Activated T-cell treated with anti-CD3 and anti-CD28 coated beads, Interleukin-2, amount 50 U/mL, for 4 hours (primary cell): Measurements from ENCODE around the gene HDLBP. TPM values are rescaled to one million over a fixed set of nuclear protein-coding genes. Genes with fewer than 3 reads are reported as not detected.

Experiments used
- ATAC-seq, 2 donors: fragments of 200-7000 bp; cut with Tn5 transposase; one replicate each; pipeline ENCODE4 v1.10.0; 2021
- DNase-seq: peaks from one replicate; pipeline ENCODE4 v3.0.0-alpha.2; 2020
- H3K27me3 Mint-ChIP-seq: one replicate; pipeline ENCODE4 v1.8.0; 2021; ENCODE audit warnings: low read depth, mixed read lengths
- H3K36me3 Mint-ChIP-seq: one replicate; pipeline ENCODE4 v1.8.0; 2022; ENCODE audit warnings: mixed read lengths; ENCODE audit not compliant: insufficient read depth
- H3K4me1 Mint-ChIP-seq: one replicate; pipeline ENCODE4 v1.8.0; 2021; ENCODE audit warnings: low read depth, mixed read lengths
- H3K4me3 Mint-ChIP-seq: one replicate; pipeline ENCODE4 v1.8.0; 2021; ENCODE audit warnings: mild to moderate bottlenecking, moderate library complexity, mixed read lengths
- H3K9me3 Mint-ChIP-seq: one replicate; pipeline ENCODE4 v1.8.0; 2021; ENCODE audit warnings: mixed read lengths
- total RNA-seq, 3 donors: library from RNA; stranded (reverse); gene quantifications; one replicate each; pipeline ENCODE4 v1.2.1, GENCODE V29; 2021

HDLBP gene
- total RNA-seq, 3 donors from 2014 or later, result 231 to 270 (median 257) TPM

GRCh38 chr2:241270531-241270930, 44.9 kb downstream of the HDLBP start:
- H3K9me3 Mint-ChIP-seq, result peaks cover 5% of the 10 kb centered on the region
- peaks cover 32% of the 10 kb centered on the region for H3K4me1 Mint-ChIP-seq
- no peak for ATAC-seq
- DNase-seq, result no peak
- H3K4me3 Mint-ChIP-seq, result peak overlapping the region; percentile 87
- H3K36me3 Mint-ChIP-seq, result peaks cover 26% of the 10 kb centered on the region
- no peaks in the 10 kb centered on the region for H3K27me3 Mint-ChIP-seq

- Mint-ChIP-seq H3K4me3 (peak overlapping the region; percentile 87), H3K4me1 (peaks cover 32% of the 10 kb centered on the region), H3K36me3 (peaks cover 20% of the 10 kb centered on the region), H3K27me3 (no peaks in the 10 kb centered on the region), H3K9me3 (no peaks in the 10 kb centered on the region)
- DNase-seq (no peak), ATAC-seq (no peak)
Observed at GRCh38 chr2:241269707-241270520, 45.6 kb downstream of the HDLBP start.

GRCh38 chr2:241268716-241269445, 46.6 kb downstream of the HDLBP start:
- peaks cover 27% of the 10 kb centered on the region for H3K4me1 Mint-ChIP-seq
- H3K9me3 Mint-ChIP-seq, result no peaks in the 10 kb centered on the region
- no peaks in the 10 kb centered on the region for H3K27me3 Mint-ChIP-seq
- H3K4me3 Mint-ChIP-seq, result no peak overlapping the region
- H3K36me3 Mint-ChIP-seq, result peaks cover 22% of the 10 kb centered on the region
- no peak for DNase-seq
- no peak for ATAC-seq

- H3K9me3 Mint-ChIP-seq, result no peaks in the 10 kb centered on the region
- no peaks in the 10 kb centered on the region for H3K27me3 Mint-ChIP-seq
- peaks cover 23% of the 10 kb centered on the region for H3K4me1 Mint-ChIP-seq
- ATAC-seq, result no peak
- H3K4me3 Mint-ChIP-seq, result no peak overlapping the region
- DNase-seq, result no peak
- H3K36me3 Mint-ChIP-seq, result peaks cover 23% of the 10 kb centered on the region
Observed at GRCh38 chr2:241268306-241268705, 47.2 kb downstream of the HDLBP start.

- H3K9me3 Mint-ChIP-seq, result no peaks in the 10 kb centered on the region
- H3K27me3 Mint-ChIP-seq, result no peaks in the 10 kb centered on the region
- peaks cover 32% of the 10 kb centered on the region for H3K36me3 Mint-ChIP-seq
- peaks cover 20% of the 10 kb centered on the region for H3K4me1 Mint-ChIP-seq
- no peak for ATAC-seq
- no peak overlapping the region for H3K4me3 Mint-ChIP-seq
- DNase-seq, result no peak
Observed at GRCh38 chr2:241267249-241268067, 48.0 kb downstream of the HDLBP start.

DNA sequence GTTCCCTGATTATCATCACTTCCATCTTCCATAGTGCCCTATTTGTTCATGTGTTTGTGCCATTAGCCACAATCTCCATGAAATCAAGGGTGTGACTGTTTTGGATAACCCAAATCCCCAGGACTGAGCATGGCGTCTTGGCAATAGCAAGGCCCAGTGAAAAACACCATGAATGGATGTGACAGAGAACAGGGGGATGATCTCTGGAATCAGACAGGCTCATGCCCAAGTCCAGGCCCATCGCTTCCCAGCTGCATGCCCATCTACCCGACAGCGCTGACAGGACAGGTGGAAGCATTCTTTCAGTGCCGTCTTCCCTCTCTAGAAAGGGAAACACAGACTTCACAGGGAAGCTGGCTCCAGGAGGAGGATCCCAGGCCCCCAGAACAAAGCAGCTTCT, 50.0 kb downstream of the HDLBP start:
- DNase-seq, result no peak
- peaks cover 7% of the 10 kb centered on the region for H3K4me1 Mint-ChIP-seq
- no peaks in the 10 kb centered on the region for H3K27me3 Mint-ChIP-seq
- H3K9me3 Mint-ChIP-seq, result no peaks in the 10 kb centered on the region
- H3K4me3 Mint-ChIP-seq, result no peak overlapping the region
- peaks cover 45% of the 10 kb centered on the region for H3K36me3 Mint-ChIP-seq
- no peak for ATAC-seq

GRCh38 chr2:241263061-241263460, 52.4 kb downstream of the HDLBP start:
- Mint-ChIP-seq H3K36me3 (peaks cover 52% of the 10 kb centered on the region), H3K4me3 (no peak overlapping the region), H3K9me3 (no peaks in the 10 kb centered on the region), H3K4me1 (peaks cover 8% of the 10 kb centered on the region), H3K27me3 (no peaks in the 10 kb centered on the region)
- ATAC-seq (no peak), DNase-seq (no peak)

DNA sequence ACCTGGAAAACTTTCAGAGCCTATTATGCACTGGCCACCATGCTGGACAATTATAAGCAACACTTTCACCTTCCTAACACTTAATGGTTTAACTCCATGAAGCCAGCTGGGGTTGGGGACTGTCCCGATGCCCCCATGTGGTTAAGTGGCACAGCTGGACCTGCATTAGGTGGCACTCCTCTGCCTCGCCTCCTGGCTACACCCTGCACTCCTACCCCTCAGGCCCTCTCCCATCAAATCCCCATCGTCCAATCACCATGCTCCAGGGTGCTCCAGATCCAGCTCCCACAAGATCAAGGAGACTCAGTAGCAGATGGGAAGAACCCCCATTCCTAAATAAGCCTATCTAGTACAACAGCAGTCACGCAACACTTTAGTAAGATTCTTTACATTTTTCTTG, 53.8 kb downstream of the HDLBP start:
- H3K4me1 Mint-ChIP-seq, result peaks cover 10% of the 10 kb centered on the region
- ATAC-seq (no peak), DNase-seq (no peak)
- peaks cover 47% of the 10 kb centered on the region for H3K36me3 Mint-ChIP-seq
- no peaks in the 10 kb centered on the region for H3K9me3 Mint-ChIP-seq
- H3K4me3 Mint-ChIP-seq, result no peak overlapping the region
- no peaks in the 10 kb centered on the region for H3K27me3 Mint-ChIP-seq

DNA sequence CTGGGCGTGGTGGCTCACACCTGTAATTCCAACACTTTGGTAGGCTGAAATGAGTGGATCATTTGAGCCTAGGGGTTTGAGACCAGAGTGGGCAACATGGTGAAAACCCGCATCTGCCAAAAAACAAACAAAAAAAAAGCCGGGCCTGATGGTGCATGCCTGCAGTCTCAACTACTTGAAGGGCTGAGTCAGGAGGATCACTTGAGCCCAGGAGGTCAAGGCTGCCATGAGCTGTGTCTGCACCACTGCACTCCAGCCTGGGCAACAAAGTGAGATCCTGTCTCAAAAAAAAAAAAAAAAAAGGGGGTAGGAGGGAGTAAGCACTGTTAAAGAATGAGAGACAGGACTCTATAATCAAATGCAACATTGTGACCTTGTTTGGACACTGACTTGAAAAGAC, 54.6 kb downstream of the HDLBP start:
- no peak overlapping the region for H3K4me3 Mint-ChIP-seq

DNA sequence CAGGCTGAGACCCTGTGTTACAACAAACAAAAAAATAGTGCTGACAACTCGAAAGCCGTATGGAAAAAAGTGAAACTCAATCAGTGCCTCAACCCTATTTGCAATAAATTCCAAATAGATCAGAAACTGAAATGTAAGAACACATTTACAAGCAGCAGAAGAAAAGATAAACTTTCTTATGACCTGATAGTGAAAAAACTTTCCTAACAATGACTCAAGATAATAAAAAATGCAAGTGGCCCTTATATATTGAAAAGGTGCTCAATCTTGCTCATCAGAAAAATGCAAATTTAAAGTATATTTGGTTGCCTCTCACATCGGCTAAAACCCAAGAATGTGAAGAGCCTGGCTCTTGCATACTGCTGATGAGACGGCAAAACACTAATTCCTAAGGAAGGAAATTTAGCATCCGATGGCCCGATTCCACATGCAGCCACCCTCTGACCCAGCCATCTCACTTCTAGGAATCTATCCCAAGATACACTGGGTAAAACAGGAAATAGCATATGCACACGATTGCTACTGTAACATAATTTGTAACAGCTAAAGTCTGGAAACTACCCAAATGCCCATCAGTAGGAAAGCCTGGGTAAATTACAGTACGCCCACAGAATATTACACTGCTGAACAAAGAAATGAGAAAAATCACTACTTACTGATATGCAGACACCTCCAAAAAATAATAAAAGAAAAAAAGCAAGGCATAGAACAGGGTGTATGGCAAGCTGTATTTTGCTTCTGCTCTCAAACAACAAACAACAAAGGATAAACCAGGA, 56.8 kb downstream of the HDLBP start:
- peaks cover 10% of the 10 kb centered on the region for H3K4me1 Mint-ChIP-seq
- no peaks in the 10 kb centered on the region for H3K27me3 Mint-ChIP-seq
- DNase-seq (no peak), ATAC-seq (no peak)
- H3K9me3 Mint-ChIP-seq, result no peaks in the 10 kb centered on the region
- peaks cover 57% of the 10 kb centered on the region for H3K36me3 Mint-ChIP-seq
- no peak overlapping the region for H3K4me3 Mint-ChIP-seq

More for the DNA sequence above, 54.6 kb downstream of the HDLBP start:
- H3K4me1 Mint-ChIP-seq, result peaks cover 10% of the 10 kb centered on the region
- H3K27me3 Mint-ChIP-seq, result no peaks in the 10 kb centered on the region
- ATAC-seq (no peak), DNase-seq (no peak)
- peaks cover 48% of the 10 kb centered on the region for H3K36me3 Mint-ChIP-seq
- no peaks in the 10 kb centered on the region for H3K9me3 Mint-ChIP-seq

GRCh38 chr2:241257419-241258032, 57.9 kb downstream of the HDLBP start:
- H3K4me3 Mint-ChIP-seq, result no peak overlapping the region
- H3K4me1 Mint-ChIP-seq, result peaks cover 7% of the 10 kb centered on the region
- ATAC-seq, result no peak
- no peaks in the 10 kb centered on the region for H3K27me3 Mint-ChIP-seq
- H3K9me3 Mint-ChIP-seq, result no peaks in the 10 kb centered on the region
- no peak for DNase-seq
- H3K36me3 Mint-ChIP-seq, result peaks cover 57% of the 10 kb centered on the region

DNA sequence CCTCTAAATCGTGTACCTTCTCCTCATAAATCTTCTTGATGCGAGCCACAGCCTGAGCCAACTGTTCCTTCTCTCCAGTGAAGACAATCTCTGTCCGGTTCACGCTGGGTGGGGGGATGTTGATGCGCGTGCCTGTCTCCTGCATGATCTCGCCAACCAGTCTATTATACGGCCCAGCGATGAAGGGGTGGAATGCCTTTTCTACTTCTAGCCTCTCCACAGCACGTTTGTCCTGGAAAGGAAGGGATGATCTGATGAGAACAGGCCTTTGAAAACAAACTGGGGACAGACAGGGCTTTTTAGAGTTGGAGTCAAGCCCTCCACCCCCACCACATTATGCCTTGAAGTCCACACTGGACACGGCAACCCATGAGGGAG, 59.3 kb downstream of the HDLBP start:
- ATAC-seq (no peak), DNase-seq (no peak)
- Mint-ChIP-seq H3K27me3 (no peaks in the 10 kb centered on the region), H3K36me3 (peaks cover 52% of the 10 kb centered on the region), H3K9me3 (no peaks in the 10 kb centered on the region), H3K4me3 (no peak overlapping the region), H3K4me1 (peaks cover 7% of the 10 kb centered on the region)

- H3K9me3 Mint-ChIP-seq, result no peaks in the 10 kb centered on the region
- no peaks in the 10 kb centered on the region for H3K27me3 Mint-ChIP-seq
- no peak for ATAC-seq
- H3K36me3 Mint-ChIP-seq, result peaks cover 53% of the 10 kb centered on the region
- H3K4me3 Mint-ChIP-seq, result no peak overlapping the region
- H3K4me1 Mint-ChIP-seq, result peaks cover 7% of the 10 kb centered on the region
- DNase-seq, result no peak
Observed at GRCh38 chr2:241255542-241256167, 59.8 kb downstream of the HDLBP start.
